DND-41 (cell line): ENCODE data around the gene IRGC.

Source experiments
- EZH2 ChIP-seq: IDR thresholded peaks from 3 replicates; pipeline ENCODE4 v1.6.1; 2012; ENCODE audit warnings: borderline replicate concordance, low read depth, mild to moderate bottlenecking, moderate library complexity, low read length, inconsistent platforms; ENCODE audit not compliant: severe bottlenecking
- TF ChIP-seq, protein P1 (sequence below): IDR thresholded peaks from 2 replicates; pipeline ENCODE4 v1.5.1; 2012; ENCODE audit warnings: borderline replicate concordance, low read length, moderate library complexity, mild to moderate bottlenecking; ENCODE audit not compliant: poor library complexity, severe bottlenecking; ENCODE audit errors: extremely low read depth

DNA sequence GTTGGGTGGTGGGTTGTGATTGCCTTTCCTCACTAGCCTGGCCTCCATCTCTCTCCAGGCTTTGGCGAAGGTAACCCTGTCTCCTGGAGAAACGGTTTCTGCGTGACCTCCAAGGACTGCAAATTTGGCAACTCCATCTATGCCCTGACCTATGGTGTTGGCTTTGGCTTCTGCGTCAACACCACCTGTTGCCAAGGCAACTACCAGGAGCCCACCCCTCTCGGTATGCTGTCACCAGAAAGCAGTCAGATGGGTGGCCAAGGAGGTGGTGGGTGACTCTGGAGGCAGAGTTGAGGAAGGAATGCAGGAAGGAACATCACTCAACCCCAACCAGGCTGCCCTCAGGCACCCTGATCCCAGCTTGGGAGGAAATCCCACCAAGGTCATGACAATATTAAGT, 18.6 kb upstream of the IRGC start:
- TF ChIP-seq, protein P1, sequence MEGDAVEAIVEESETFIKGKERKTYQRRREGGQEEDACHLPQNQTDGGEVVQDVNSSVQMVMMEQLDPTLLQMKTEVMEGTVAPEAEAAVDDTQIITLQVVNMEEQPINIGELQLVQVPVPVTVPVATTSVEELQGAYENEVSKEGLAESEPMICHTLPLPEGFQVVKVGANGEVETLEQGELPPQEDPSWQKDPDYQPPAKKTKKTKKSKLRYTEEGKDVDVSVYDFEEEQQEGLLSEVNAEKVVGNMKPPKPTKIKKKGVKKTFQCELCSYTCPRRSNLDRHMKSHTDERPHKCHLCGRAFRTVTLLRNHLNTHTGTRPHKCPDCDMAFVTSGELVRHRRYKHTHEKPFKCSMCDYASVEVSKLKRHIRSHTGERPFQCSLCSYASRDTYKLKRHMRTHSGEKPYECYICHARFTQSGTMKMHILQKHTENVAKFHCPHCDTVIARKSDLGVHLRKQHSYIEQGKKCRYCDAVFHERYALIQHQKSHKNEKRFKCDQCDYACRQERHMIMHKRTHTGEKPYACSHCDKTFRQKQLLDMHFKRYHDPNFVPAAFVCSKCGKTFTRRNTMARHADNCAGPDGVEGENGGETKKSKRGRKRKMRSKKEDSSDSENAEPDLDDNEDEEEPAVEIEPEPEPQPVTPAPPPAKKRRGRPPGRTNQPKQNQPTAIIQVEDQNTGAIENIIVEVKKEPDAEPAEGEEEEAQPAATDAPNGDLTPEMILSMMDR, result no peak
- no peak for TF ChIP-seq EZH2
